GM18873 (cell line): ENCODE data around the gene ERICH6B.

Source experiments
- ATAC-seq: cut with Tn5 transposase; IDR thresholded peaks from one replicate; pipeline ENCODE4 v1.9.1; 2021; ENCODE audit warnings: mild to moderate bottlenecking, moderate library complexity, moderate number of reproducible peaks; ENCODE audit not compliant: unreplicated experiment, low FRiP score

The ERICH6B gene

DNA sequence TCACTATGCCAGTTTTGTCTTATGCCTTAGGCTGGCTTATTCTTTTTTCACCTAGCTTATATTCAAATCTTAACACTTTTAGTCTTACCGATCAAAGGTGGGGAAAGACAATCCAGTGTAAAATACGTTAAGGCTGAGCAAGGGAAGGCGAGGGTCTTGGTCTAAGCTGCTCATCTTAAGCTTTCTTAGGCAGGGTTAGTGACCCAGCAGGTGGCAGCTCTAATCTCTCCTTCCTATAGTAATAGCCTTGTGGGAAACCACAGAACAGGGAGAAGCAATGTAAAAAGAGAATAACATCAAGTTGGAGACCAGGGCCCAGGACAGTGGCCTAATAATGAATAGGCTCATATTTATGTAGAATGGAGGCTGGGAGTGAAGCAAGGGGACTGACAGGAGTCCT, 104.9 kb downstream of the ERICH6B start:
- no peak for ATAC-seq

- ATAC-seq: no peak
These were observed 106.8 kb downstream of the ERICH6B start for GRCh38 chr13:45508776-45509175.

DNA sequence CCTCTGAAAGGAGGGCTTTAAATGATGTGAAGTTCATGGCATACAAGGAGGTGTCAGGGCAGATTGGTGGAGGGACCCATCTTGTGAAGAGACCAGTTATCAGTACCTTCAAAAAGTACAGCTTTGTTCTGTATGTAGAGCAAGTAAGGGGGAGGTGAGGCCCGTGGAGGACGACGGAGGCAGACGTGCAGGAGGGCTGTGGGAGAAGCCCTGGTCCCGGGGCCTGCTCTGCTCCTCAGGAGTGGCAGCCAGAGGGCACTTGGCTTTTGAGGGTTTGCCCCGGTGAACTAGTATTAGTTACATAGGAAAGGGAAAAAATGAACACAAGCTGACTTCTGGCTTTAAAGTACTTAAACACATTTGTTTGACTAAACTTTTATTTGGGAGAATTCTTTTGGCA, 108.7 kb downstream of the ERICH6B start:
- ATAC-seq: no peak

DNA sequence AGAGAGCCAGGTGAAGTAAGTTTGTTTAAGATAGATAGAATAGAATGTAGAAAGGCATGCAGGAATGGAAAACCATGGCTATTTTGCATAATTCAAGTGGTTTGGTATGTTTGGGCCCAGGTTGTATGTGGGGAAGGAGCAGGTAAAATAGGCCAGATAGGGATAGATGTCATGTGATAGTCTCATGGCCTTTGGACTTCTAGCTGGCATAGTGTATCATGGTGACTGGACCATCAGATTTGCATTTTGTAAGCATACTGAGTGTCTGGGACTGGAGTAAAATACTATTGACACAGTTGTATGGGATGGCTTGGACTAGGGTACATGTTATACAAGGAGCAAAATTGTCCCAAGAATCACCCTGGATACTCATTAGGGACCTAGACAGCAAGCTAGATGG, 111.9 kb downstream of the ERICH6B start:
- ATAC-seq: no peak

- ATAC-seq: no peak
These were observed 114.4 kb downstream of the ERICH6B start for GRCh38 chr13:45501175-45501526.

- no peak for ATAC-seq
These were observed 114.9 kb downstream of the ERICH6B start for GRCh38 chr13:45500492-45501174.

- ATAC-seq: no peak
These were observed 118.6 kb downstream of the ERICH6B start for GRCh38 chr13:45496942-45497341.

DNA sequence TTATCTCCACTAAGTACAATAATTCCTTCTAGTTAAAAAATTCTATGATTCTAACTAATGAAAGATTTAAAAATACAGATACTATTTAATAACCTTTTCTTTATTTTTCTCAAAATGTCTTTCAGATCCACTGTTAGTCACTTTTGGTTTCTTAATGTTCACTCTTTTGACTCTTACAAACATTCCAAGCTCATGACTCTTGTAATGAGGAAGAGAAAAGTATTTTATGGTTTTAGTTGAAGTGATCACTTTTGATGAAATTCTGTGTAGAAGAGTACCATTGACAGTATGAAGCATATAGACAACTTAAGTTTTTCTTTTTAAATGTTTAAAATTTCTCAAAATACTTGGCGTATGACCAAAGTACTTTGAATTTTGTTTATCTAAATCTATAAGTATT, 123.0 kb downstream of the ERICH6B start:
- no peak for ATAC-seq
